DMS79 treated with DMSO at 0.1 percent for 48 hours (cell line): ENCODE data around the gene KIF7.

Experiments used
- DNase-seq: peaks from one replicate; lab custom pipeline; 2025; lab: John Stamatoyannopoulos, UW

Gene KIF7

DNA sequence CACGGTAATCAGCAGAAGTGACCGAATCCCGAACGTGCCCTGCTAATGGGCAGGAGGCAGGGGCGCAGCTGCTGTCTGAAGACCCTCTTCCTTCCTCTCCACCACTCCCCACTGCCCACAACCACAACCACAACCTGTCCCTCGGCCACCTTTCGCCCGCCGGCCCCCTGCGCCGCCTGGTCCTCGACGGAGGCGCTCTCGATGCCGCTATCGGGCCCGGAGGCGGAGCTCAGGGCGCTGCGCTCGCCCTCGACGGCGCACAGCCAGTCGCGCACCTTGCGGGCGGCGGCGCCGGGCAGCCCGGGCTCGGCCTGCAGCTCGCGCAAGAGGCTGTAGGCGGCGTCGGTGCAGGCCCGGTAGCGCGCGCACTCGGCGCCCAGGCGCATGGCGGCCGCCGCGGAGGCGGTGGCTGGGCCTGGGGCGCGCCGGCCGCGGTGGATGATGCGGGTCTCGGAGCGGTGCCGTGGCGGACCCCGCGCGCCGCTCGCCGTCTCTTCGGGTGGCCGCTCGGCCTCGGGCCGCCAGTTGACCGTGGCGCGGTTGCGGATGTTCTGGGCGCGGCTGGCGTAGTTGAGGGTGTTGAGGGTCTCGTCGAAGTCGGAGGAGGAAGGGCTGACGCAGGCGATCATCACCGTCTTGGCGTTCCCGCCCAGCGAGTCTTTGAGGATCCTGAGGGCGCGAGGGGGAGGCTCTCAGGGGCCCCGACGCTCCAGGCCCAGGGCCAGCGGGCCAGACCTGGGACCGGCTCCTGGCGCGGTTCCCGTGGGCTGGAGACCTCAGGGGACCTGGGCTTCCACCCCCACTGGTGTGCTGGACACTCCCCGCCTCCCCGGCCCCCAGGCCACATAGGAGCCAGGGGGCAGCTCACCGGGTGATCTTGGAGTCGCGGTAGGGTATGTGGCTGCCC lies 6.9 kb downstream of the KIF7 start:
- no peak for DNase-seq

GRCh38 chr15:89647191-89647851 lies 7.9 kb downstream of the KIF7 start:
- DNase-seq: no peak

DNA sequence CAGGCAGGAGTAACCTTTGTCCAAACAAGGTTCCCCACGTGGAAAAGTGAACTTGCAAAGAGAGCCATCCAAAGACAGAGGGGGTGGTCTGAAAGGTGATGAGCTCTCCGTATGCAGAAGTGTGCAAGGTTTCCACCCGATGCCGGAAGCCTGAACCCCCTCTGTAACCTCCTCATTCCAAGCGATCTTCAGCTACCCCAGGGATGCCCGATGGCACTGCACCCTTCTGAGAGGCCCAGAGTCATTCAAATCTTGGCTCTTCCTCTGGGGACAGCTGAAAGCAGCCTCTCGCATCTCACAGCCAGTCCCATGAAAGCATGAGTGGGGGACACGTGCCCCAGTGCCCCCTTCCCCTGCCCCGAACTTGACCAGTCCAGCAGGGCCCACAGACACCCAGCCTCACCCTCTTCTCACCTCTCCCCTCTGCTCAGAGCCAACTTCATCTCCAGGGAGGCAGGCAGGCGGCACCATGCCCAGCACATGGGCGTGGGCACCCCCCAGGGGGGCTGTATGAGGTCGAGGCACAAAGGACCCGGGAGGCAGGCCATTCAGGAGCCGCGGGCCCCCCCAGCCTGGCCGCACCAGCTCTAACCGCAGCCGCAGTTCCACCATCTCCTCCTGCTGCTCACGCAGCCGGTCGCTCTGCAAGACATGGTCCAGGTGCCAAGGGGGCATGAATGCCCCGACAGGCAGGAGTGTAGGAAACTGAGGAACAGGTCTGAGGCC lies 8.7 kb downstream of the KIF7 start:
- DNase-seq: no peak

DNA sequence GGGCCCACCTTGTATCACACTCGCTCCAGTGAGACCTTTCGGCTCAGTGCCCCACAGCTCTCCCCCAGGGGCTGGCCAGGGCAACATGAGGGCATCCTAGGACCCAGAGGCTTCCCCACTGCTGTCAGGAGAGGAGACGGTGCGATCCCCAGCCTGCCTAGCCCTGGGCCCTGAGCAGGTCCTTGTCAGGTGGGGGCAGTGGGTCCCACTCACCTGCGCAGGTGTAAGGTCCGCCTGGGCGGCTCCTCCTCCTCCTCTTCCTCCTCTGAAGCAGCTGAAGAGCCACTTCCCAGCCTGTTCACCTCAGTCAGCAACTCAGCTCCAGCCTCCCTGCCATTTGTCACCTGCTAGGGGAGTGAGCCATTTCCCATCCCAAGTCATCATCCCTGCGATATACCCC lies 9.6 kb downstream of the KIF7 start:
- DNase-seq: no peak

DNA sequence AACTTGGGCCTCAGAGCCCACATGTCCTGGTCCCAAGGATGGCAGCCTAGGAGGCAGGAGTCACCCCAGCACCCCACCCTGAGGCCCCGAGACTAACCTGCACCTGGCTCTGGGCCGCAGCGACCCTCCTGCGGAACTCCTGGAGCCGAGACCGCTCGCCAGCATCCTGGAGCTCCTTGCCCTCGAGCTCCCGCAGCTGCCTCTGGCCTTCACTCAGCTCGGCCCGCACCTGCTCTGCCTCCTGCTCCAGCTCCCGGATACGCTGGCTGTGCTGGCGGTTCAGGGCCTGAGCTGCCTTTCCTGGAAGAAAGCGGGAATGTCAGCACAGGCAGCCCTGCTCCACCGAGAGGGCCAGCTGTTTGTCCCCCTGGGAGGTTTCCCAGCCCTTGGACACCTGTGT lies 13.2 kb downstream of the KIF7 start:
- DNase-seq: no peak

- DNase-seq: no peak
Observed at GRCh38 chr15:89641053-89641452, 14.2 kb downstream of the KIF7 start.

DNA sequence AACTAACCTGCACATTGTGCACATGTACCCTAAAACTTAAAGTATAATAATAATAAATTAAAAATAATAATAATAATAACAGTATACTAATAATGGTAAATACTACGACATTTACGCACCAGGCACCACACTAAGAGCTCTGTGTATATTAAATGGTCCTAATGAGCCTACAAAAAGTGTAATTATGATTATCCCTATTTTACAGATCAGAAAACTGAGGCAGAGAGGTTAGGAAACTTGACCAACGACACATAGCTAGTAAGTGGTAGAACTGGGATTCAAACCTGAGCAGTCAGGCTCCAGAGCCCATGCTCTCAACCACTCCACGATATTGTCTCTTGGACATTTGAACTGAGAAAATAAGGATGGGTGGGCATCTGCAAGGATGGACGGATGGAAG lies 15.0 kb downstream of the KIF7 start:
- no peak for DNase-seq

DNA sequence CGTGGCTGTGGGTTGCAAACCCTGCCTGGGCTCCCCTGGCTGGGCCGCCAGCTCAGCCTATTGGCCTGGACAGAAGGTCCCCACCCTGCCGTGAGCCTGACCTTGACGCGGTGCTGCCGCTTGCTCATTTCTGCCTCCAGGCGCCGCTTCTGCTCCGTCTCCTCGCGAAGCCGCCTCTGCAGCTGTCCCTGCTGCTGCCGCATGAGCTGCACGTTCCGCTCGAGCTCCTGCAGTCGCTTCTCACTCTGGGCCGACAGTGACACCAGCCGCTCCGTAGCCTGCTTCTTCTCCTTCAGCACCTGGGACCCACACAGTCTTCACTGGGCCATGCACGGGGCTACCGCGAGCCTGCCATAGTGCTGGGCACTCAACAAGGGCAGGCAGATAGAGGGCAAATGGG lies 21.7 kb downstream of the KIF7 start:
- no peak for DNase-seq

DNA sequence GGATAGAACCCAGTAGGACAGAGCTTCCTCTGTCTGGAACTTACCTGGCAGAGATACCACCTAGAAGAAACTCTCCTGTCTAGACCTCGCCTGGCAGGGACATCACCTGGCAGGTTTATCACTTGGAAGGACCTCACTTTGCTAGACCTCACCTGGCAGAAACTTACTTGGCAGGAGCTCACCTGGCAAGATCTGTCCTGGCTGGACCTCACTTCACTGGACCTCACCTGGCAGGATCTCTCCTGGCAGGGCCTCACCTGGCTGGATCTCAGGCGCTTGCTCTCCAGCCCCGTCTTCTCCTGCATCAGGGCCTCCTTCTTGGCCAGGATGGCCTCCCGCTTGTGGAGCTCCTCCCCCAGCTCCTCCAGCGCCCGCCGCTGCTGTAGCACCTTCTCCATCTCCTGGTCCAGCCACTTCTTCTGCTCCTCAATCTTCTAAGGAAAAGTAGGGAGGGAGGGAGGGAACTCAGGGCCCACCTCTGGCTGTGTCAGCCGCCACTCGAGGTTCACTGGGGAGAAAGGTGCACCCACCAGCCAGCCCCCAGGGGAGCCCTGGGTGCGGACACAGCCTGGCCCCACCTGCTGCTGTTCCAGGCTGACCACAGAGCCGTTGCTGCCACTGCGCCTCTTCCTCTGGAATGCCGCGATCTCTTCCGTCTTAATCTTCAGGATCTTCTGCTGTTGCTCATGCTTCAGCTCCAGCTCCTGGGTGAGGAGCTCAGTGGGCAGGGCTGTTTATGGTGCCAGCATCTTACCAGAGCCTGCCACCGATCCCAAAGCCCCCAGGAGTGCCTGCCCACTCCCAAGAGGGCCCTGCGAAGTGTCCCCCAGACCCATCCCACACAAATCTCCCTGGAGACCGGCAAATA lies 22.5 kb downstream of the KIF7 start:
- no peak for DNase-seq

DNA sequence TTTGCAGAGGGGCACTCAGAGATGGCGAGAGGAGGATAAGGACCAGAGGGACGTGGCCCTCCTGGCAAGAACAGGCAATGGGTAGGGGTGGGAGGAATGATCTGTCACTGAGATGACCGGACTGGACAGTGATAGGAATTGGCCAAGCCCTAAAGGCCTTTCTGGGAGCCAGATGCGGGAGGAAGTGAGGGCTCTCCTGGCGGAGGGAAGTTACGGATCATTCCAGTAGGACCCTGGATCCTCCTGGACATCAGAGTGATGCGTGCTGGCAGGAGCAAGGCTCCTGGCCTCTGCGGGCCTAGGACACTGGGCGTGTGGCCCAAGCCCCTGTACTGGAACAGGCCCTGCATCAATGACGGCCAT lies 23.4 kb downstream of the KIF7 start:
- no peak for DNase-seq

DNA sequence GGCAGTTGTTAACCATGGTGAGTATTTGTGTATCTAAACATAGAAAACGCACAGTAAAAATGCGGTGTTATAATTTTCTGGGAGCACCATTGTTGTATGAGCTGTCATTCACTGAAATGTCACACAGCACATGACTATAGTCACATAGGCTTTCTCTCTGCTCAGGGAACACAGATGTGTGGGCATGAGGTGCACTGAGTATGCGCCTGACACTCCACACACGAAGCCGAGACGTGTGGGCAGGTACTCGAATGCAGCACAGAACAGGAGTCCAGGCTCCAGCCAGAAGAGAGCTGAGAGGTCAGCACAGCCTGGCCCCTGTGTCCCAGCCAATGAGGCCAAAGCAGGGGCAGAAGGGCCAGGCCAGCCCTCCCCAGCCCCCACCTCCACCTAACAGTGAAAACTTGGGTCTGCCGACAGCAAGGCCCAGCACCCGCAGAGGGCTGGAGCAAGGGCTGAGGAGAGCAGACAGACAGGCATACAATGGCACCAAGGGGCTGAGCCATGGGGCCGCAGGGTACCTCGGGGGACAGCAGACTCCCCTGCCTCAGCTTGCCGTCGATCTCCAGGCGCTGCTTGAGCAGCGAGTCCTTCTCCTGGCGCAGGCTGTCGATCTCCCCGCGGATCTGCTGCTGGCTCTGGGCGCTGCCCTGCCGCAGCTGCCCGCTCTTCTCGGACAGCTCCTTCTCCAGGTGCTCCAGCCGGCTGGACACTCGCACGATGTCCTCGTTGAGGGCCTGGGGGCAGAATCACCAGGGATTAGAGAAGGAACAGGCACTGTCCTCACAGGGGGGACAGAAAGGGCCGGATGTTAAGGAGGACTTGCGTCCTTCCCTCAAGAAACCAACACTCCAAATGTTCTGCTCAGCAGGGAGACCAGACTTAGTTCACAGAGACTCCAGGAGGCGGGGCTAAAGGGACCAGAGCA lies 24.0 kb downstream of the KIF7 start:
- DNase-seq: no peak

DNA sequence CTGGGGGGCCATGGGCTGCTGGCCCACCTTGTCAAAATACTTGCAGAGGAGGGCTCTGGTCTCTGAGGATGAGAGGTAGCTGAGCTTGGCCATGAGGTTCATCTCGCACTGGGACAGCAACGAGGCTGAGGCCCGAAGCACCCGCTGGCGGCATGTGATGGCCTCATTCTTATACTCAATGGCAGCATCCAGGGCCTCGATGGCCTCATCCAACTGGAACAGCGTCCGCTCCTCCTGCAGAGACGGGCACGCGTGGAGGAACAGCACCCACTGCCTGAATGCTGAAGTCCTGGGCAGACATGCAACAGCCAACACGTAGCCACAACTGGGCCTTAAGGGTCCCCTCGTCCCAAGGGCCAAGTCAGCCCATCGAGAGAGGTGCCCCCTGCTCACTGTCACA lies 25.0 kb downstream of the KIF7 start:
- DNase-seq: no peak

DNA sequence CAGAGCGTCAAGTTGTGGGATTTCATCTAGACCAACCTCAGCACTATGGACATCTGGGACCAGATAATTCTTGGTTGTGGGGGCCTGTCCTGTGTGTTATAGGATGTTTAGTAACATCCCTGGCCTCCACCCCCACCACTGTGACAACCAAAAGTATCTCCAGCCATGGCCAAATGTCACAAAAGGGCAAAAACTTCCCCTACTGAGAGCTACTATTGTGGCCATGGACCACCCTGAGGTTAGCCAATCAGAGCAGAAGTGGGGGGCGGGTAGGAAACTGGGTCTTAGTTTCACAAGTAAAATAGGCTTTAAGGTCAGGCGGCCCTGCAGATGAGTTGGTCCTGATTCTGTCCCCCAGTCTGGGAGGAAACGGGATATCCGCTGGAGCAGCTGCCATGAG lies 25.4 kb downstream of the KIF7 start:
- DNase-seq: no peak

- no peak for DNase-seq
Observed at GRCh38 chr15:89628806-89629715, 26.2 kb downstream of the KIF7 start.

GRCh38 chr15:89628301-89628700 lies 27.0 kb downstream of the KIF7 start:
- DNase-seq: no peak

- DNase-seq: no peak
Observed at GRCh38 chr15:89627256-89627970, 27.9 kb downstream of the KIF7 start.

DNA sequence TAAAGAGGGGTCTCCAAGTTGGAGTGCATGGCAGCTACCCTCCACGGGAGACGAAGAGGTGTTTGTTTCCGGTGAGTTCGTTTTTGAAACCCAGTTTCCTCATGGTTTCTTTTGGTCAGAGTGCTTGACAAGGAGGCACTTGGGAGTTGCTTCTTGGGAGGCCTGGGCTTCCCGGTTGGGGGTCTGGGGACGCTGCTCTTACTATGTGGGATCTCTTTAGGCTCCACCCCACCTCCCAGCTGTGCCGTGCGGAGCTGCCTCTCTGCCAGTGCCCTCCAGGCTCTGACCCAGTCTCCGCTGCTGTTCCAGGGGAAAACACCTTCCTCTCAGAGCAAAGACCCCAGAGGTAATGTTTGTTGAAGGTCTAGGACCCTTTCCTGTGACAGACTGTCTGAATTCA lies 29.6 kb downstream of the KIF7 start:
- no peak for DNase-seq

DNA sequence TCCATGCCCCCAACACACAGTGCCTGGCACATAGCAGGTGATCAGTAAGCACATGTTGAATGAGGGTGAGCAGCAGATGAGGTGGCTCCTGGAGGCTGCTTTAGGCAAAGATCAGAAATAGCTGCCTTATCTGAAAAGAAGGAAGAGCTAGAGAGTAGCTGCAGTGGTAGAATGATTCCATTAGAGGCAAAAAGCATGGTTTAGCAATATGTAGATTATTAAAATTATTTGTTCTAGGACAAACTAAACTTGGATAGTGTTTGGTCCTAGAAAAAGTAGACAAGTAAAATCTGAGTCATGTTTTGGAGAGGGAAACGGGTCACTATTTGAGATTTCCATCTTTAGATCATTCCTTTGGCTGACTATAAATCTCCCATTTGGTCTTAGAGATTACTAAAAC lies 32.1 kb downstream of the KIF7 start:
- DNase-seq: no peak

- DNase-seq: no peak
Observed at GRCh38 chr15:89621547-89621946, 33.7 kb downstream of the KIF7 start.
